ENCODE data around the gene SH3GL1. TPM values are rescaled to one million over a fixed set of nuclear protein-coding genes. Genes with fewer than 3 reads are reported as not detected.

The SH3GL1 gene
- total RNA-seq, 1 donor from 2014 or later, result 61.4 TPM

DNA sequence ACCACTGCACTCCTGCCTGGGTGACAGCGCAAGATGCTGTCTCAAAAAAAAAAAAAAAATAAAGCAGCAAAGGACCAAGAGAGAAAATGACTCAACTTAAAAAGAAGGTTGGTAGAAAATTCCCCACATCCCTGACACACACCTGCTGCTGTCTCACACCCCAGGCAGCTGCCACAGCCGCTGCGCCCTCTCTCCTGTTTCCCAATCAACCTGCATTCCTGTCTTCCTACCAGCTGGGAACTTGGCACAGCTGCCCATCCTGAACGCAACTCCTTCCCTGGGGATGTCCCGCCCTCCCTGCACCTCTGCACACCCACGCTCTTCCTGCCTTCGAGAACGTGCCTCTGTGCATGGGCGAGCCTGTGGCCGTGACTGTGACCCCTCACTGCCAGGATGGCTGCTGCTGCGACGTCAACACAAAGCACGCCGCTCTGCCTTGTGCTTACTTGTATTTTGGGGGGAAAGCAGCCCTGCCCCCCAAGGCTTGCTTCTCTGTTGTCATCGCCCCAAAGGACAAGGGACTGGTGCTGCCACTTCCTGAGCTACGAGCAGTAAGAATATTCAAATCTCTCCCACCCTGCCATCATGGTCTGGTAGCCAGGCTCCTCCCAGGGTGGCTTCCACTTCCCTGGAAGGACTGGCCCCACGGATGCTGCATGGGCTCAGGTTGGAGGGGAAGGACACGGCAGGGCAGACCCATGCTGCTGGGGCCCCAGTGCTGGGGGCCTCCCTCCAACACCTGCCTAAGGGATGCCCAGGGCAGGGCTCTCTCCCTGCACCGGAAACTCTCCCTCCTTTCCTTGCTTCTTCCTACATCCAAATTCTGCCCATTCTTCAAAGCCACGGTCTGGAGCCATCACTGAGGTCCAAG is 20.7 kb downstream of the SH3GL1 start:
- no peak overlapping the region for H3K4me3 ChIP-seq
- peaks cover 29 to 43% of the 10 kb centered on the region in 2 donors for H3K4me1 ChIP-seq
- H3K9me3 ChIP-seq, result no peaks in the 10 kb centered on the region
- no peak for TF ChIP-seq CTCF (IDR thresholded peaks at IDR 0.05)
- intact Hi-C loops (cut with DNase I), result no loop called here
- peak overlapping the region in 1 of 2 donors; percentile 15 for H3K27ac ChIP-seq
- H3K36me3 ChIP-seq, result no peaks in the 10 kb centered on the region
- H3K27me3 ChIP-seq, result no peaks in the 10 kb centered on the region
- DNase-seq (ENCODE audit: low spot score in 2 of 2), result no peak

DNA sequence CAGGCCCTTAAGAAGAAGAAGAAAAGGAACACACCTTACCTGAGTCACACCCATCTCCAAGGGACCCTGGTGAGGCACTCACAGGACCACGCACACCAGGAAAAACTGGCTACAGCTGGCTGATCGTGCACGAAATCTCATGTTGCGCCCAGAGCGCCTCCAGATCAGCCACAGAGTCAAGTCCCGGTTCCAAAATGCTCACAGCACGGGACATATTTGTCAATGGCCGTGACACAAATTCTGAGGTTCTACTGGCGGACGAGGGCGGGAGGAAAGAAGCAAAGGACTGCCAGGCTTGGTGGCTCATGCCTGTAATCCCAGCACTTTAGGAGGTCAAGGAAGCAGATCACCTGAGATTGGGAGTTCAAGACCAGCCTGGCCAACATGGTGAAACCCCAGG is 21.5 kb downstream of the SH3GL1 start:
- no peak overlapping the region for H3K4me3 ChIP-seq
- intact Hi-C loops (cut with DNase I), result no loop called here
- no peak for TF ChIP-seq CTCF (IDR thresholded peaks at IDR 0.05)
- no peak overlapping the region for H3K27ac ChIP-seq
- DNase-seq (ENCODE audit: low spot score in 2 of 2), result no peak
- H3K9me3 ChIP-seq, result no peaks in the 10 kb centered on the region
- no peaks in the 10 kb centered on the region for H3K27me3 ChIP-seq
- peaks cover 36 to 51% of the 10 kb centered on the region in 2 donors for H3K4me1 ChIP-seq
- H3K36me3 ChIP-seq, result no peaks in the 10 kb centered on the region

DNA sequence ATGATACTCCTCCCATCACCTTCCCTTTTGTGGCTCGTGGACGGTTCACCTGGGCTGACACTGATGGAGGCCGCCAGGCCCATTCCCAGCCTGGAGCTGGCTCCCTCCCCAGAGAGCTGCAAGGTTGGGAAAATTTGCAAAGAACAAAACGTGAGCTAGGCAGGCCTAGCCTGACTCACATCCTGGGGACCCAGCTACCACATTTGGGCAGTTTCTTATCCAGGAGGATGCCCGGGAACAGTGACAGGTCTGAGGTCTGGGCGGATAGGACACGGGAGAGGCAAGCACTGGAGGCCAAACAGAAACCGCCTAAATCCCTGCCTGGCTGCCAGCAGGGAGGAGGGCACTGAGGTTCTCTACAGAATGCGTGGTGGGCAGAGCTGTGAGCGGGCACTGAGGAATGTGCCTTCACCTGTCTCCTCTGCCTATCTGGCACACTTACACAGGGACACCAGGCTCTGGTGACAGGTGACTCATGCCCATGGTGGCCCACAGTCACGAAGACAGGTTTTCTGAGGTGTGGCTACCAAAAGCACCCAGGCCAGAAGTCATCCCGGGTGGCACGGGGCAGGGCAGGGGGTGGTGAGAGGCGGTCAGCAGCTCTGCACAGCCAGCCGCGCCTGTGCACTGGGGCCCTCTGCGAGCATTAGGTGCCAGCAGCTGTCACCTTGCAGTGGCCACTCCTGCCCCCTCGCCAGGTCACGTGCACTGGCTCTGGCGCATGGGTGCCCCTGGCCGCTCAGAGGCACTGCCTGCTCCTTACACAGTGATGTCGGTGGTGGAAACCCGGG is 23.2 kb downstream of the SH3GL1 start:
- peaks cover 53 to 68% of the 10 kb centered on the region in 2 donors for H3K4me1 ChIP-seq
- H3K27me3 ChIP-seq, result no peaks in the 10 kb centered on the region
- H3K27ac ChIP-seq, result peak overlapping the region; percentile 91 to 98
- no peak overlapping the region for H3K4me3 ChIP-seq
- DNase-seq (ENCODE audit: low spot score in 2 of 2), result no peak
- no peaks in the 10 kb centered on the region for H3K9me3 ChIP-seq
- TF ChIP-seq CTCF (IDR thresholded peaks at IDR 0.05), result no peak
- intact Hi-C loops (cut with DNase I), result loop anchor here (2.0 kb wide), 1 partner anchor 14 kb away; no protein-coding TSS in a partner anchor
- no peaks in the 10 kb centered on the region for H3K36me3 ChIP-seq

- DNase-seq (ENCODE audit: low spot score in 2 of 2), result no peak
- Histone ChIP-seq H3K4me1 (peaks cover 56 to 73% of the 10 kb centered on the region in 2 donors), H3K36me3 (no peaks in the 10 kb centered on the region), H3K9me3 (no peaks in the 10 kb centered on the region), H3K27me3 (no peaks in the 10 kb centered on the region), H3K4me3 (no peak overlapping the region), H3K27ac (peak overlapping the region; percentile 91 to 98)
- TF ChIP-seq CTCF (IDR thresholded peaks at IDR 0.05), result no peak
- intact Hi-C loops (cut with DNase I), result loop anchor here (2.0 kb wide), 1 partner anchor 14 kb away; no protein-coding TSS in a partner anchor
These were observed 23.7 kb downstream of the SH3GL1 start for GRCh38 chr19:4376671-4376990.

DNA sequence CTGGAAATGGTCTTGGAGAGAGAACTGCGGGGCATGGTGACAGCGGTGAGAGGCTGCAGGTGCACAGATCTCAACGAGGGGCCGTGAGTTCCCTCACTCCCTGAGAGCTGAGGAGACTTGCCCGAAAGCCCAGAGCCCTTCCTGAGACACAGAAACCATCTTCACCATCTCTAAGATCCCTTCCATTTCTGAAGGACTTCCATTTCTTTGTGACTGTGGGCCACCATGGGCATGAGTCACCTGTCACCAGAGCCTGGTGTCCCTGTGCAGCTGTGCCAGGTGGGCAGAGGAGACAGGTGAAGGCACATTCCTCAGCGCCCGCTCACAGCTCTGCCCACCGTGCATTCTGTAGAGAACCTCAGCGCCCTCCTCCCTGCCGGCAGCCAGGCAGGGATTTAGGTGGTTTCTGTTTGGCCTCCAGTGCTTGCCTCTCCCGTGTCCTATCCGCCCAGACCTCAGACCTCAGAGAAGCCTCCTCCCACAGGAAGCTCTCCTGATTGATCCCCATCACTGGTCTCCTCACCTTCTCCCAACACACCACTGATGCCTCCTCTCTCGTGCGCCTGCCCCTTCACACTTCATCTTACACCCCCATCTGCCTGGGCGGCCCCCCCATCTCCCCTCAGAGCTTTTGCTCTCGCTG is 24.2 kb downstream of the SH3GL1 start:
- Histone ChIP-seq H3K9me3 (no peaks in the 10 kb centered on the region), H3K27me3 (no peaks in the 10 kb centered on the region), H3K36me3 (no peaks in the 10 kb centered on the region), H3K4me3 (peak overlapping the region in 1 of 2 donors; percentile 16), H3K27ac (peak overlapping the region; percentile 91 to 98), H3K4me1 (peaks cover 58 to 78% of the 10 kb centered on the region in 2 donors)
- DNase-seq (ENCODE audit: low spot score in 2 of 2), result no peak
- no peak for TF ChIP-seq CTCF (IDR thresholded peaks at IDR 0.05)
- intact Hi-C loops (cut with DNase I), result loop anchor here (2.0 kb wide), 1 partner anchor 15 kb away; no protein-coding TSS in a partner anchor
